ENCODE data around the gene CGB2. TPM values are rescaled to one million over a fixed set of nuclear protein-coding genes. Genes with fewer than 3 reads are reported as not detected.

Gene CGB2
- total and polyA plus RNA-seq, 2 of the 4 experiments (the other 2 are of a cell fraction): not detected

DNA sequence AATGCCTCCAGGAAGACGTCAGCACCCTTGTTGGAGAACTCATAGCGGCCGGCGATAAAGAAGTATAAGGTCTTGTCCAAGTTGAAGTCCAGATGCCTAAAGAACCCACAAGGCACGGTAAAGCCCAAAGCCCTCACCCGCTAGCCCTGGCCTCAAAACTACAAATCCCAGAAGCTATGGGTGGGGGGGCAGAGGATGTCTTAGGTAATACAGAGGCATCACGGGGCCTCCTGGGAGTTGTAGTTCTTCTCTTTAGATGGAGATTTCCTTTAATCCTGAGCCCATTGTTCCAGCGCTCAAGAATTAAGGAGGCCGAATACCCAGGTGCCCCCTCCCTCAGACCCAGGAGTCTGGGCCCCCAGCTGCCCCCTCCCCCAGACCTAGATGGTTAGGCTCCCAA is 49.4 kb upstream of the CGB2 start:
- peaks cover 7% of the 10 kb centered on the region for H3K4me1 ChIP-seq (ENCODE audit: control insufficient read depth, insufficient read depth, low read length)
- ChIA-PET CTCF (no interaction called here), POLR2A (ENCODE audit: unreplicated experiment) (no interaction called here)
- H3K9me1 ChIP-seq (ENCODE audit: insufficient read depth, low read length): peaks cover 16% of the 10 kb centered on the region
- in situ Hi-C loops (cut with MboI; ENCODE audit: low sequenced_read_pairs): no loop called here
- H2AK9ac ChIP-seq (replicated peaks; ENCODE audit: low read depth, low read length, poor library complexity): no peak overlapping the region
- no peak overlapping the region for H3K14ac ChIP-seq (replicated peaks; ENCODE audit: low read depth, low read length)
- no peaks in the 10 kb centered on the region for H3K9me3 ChIP-seq (ENCODE audit: control insufficient read depth, insufficient read depth, low read length)
- WGBS, 2 experiments (ENCODE audit: extremely low coverage in 2 of 2, insufficient read length in 1 of 2): no CpG with 5 or more reads among the region's 9 CpGs
- H3K27ac ChIP-seq (ENCODE audit: insufficient read depth, low read length): no peak overlapping the region
- no peak overlapping the region for H3K18ac ChIP-seq (ENCODE audit: low read depth, low read length)
- no peak overlapping the region for H4K5ac ChIP-seq (ENCODE audit: low read depth, low read length)
- intact Hi-C loops (cut with micrococcal nuclease): no loop called here
- BruUV-seq (replicated peaks): no TSS peak
- no peak overlapping the region for H3K4me2 ChIP-seq (ENCODE audit: low read depth, low read length)
- no peak overlapping the region for H3K4ac ChIP-seq (ENCODE audit: low read depth, low read length)
- H3K56ac ChIP-seq (ENCODE audit: extremely low read depth, insufficient read depth, low read length): no peak overlapping the region
- H3K9ac ChIP-seq (ENCODE audit: low read depth, low read length): no peak overlapping the region
- no peaks in the 10 kb centered on the region for H3K27me3 ChIP-seq (ENCODE audit: control insufficient read depth, insufficient read depth, low read length)
- DNase-seq: no peak
- H2AK5ac ChIP-seq (ENCODE audit: low read depth, low read length): no peak overlapping the region
- no peak overlapping the region for H2BK120ac ChIP-seq (ENCODE audit: low read depth, low read length)
- ATAC-seq (ENCODE audit: low read depth): no peak
- peaks cover 12 to 41% of the 10 kb centered on the region in 2 experiments for H3K79me1 ChIP-seq (ENCODE audit: low read depth in 1 of 2, low read length in 2 of 2)
- no peak overlapping the region for H2BK20ac ChIP-seq (ENCODE audit: low read depth, low read length)
- peaks cover 20% of the 10 kb centered on the region; the same call in 1 of the 2 replicates for H4K20me1 ChIP-seq (ENCODE audit: insufficient read depth, low read length)
- no peak overlapping the region for H2BK5ac ChIP-seq (ENCODE audit: low read depth, low read length, poor library complexity, severe bottlenecking)
- no peak overlapping the region for H2BK15ac ChIP-seq (ENCODE audit: low read depth, low read length)
- no peak overlapping the region for H3K23ac ChIP-seq (ENCODE audit: low read depth, low read length)
- no peak overlapping the region for H3K4me3 ChIP-seq (ENCODE audit: insufficient read depth, low read depth, low read length)
- TF ChIP-seq MAFK (IDR thresholded peaks at IDR 0.05; ENCODE audit: low read depth, low read length): no peak
- no peak for TF ChIP-seq MXI1 (IDR thresholded peaks at IDR 0.05; ENCODE audit: borderline replicate concordance, low read depth, low read length)
- TF ChIP-seq FOS (IDR thresholded peaks at IDR 0.05; ENCODE audit: low read depth, low read length): no peak
- TF ChIP-seq RAD21 (IDR thresholded peaks at IDR 0.05; ENCODE audit: low read length): no peak
- TF ChIP-seq, protein P1, sequence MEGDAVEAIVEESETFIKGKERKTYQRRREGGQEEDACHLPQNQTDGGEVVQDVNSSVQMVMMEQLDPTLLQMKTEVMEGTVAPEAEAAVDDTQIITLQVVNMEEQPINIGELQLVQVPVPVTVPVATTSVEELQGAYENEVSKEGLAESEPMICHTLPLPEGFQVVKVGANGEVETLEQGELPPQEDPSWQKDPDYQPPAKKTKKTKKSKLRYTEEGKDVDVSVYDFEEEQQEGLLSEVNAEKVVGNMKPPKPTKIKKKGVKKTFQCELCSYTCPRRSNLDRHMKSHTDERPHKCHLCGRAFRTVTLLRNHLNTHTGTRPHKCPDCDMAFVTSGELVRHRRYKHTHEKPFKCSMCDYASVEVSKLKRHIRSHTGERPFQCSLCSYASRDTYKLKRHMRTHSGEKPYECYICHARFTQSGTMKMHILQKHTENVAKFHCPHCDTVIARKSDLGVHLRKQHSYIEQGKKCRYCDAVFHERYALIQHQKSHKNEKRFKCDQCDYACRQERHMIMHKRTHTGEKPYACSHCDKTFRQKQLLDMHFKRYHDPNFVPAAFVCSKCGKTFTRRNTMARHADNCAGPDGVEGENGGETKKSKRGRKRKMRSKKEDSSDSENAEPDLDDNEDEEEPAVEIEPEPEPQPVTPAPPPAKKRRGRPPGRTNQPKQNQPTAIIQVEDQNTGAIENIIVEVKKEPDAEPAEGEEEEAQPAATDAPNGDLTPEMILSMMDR (conservative IDR thresholded peaks at IDR 0.05; ENCODE audit: low read depth, low read length): no peak
- TF ChIP-seq SMC3 (IDR thresholded peaks at IDR 0.05; ENCODE audit: low read depth, low read length): no peak
- no peak overlapping the region for H4K91ac ChIP-seq (ENCODE audit: insufficient read depth, low read depth, low read length)
- peaks cover 61% of the 10 kb centered on the region for H3K36me3 ChIP-seq (ENCODE audit: control insufficient read depth, insufficient read depth, low read length)
- dilution Hi-C loops (cut with HindIII; ENCODE audit: low sequenced_read_pairs, unreplicated experiment): no loop called here
- H2AFZ ChIP-seq (replicated peaks; ENCODE audit: low read length, poor library complexity): no peak overlapping the region
- no peak overlapping the region for H4K8ac ChIP-seq (ENCODE audit: low read depth in 2 of 2, low read length in 2 of 2)

All from IMR-90 (cell line).